HEK293T (cell line): ENCODE data around the gene SPATA21.

Source experiments
- CTCF ChIA-PET: fragments of 350-600 bp; formaldehyde crosslinking; extraction: SDS; loops from one replicate; lab custom pipeline; 2021; ENCODE audit warnings: antibody characterized with exemption, inconsistent platforms; lab: Yijun Ruan, JAX
- POLR2A ChIA-PET: fragments of 350-600 bp; formaldehyde crosslinking; extraction: SDS; loops from one replicate; lab custom pipeline; 2020; ENCODE audit warnings: antibody characterized with exemption, inconsistent platforms; lab: Yijun Ruan, JAX
- DNase-seq: peaks from one replicate; pipeline ENCODE4 v3.0.0; 2012; ENCODE audit warnings: mixed read lengths; ENCODE audit errors: extremely low spot score
- ARNT ChIP-seq: fragments of 450-650 bp; IDR thresholded peaks from 2 replicates; pipeline ENCODE4 v1.6.1; 2017; ENCODE audit warnings: mild to moderate bottlenecking
- BHLHE40 ChIP-seq: fragments of 450-650 bp; IDR thresholded peaks from 2 replicates; pipeline ENCODE4 v1.6.1; 2016; ENCODE audit warnings: mild to moderate bottlenecking, moderate library complexity, borderline replicate concordance
- CTBP1 ChIP-seq: fragments of 450-650 bp; IDR thresholded peaks from 2 replicates; pipeline ENCODE4 v1.6.1; 2016; ENCODE audit warnings: borderline replicate concordance
- ELF4 ChIP-seq: fragments of 450-650 bp; IDR thresholded peaks from 2 replicates; pipeline ENCODE4 v1.6.1; 2017; ENCODE audit warnings: antibody characterized with exemption
- FOXA1 ChIP-seq: fragments of 450-650 bp; IDR thresholded peaks from 2 replicates; pipeline ENCODE4 v1.6.1; 2016; ENCODE audit warnings: mild to moderate bottlenecking
- FOXK2 ChIP-seq: fragments of 450-650 bp; IDR thresholded peaks from 2 replicates; pipeline ENCODE4 v1.6.1; 2016; ENCODE audit warnings: mild to moderate bottlenecking
- FOXM1 ChIP-seq: fragments of 450-650 bp; IDR thresholded peaks from 2 replicates; pipeline ENCODE4 v1.6.1; 2017; ENCODE audit warnings: mild to moderate bottlenecking, borderline replicate concordance
- HDGF ChIP-seq: fragments of 450-650 bp; IDR thresholded peaks from 2 replicates; pipeline ENCODE4 v1.6.1; 2017; ENCODE audit warnings: antibody characterized with exemption, borderline replicate concordance
- L3MBTL2 ChIP-seq: fragments of 450-650 bp; conservative IDR thresholded peaks from 2 replicates; pipeline ENCODE4 v1.6.1; 2016; ENCODE audit warnings: mild to moderate bottlenecking
- LEF1 ChIP-seq: fragments of 450-650 bp; IDR thresholded peaks from 2 replicates; pipeline ENCODE4 v1.6.1; 2017; ENCODE audit warnings: mild to moderate bottlenecking, borderline replicate concordance
- NFRKB ChIP-seq: fragments of 450-650 bp; IDR thresholded peaks from 2 replicates; pipeline ENCODE4 v1.6.1; 2016; ENCODE audit warnings: mild to moderate bottlenecking, moderate library complexity
- PKNOX1 ChIP-seq: fragments of 450-650 bp; IDR thresholded peaks from 2 replicates; pipeline ENCODE4 v1.6.1; 2016
- SP1 ChIP-seq: fragments of 450-650 bp; IDR thresholded peaks from 2 replicates; pipeline ENCODE4 v1.6.1; 2017
- SUZ12 ChIP-seq: fragments of 450-650 bp; IDR thresholded peaks from 2 replicates; pipeline ENCODE4 v1.6.1; 2016; ENCODE audit warnings: mild to moderate bottlenecking
- TARDBP ChIP-seq: fragments of 450-650 bp; IDR thresholded peaks from 2 replicates; pipeline ENCODE4 v1.6.1; 2016
- ZNF384 ChIP-seq: fragments of 450-650 bp; IDR thresholded peaks from 2 replicates; pipeline ENCODE4 v1.6.1; 2016

Gene SPATA21

GRCh38 chr1:16434501-16434900 is 2.7 kb downstream of the SPATA21 start:
- no peak for TF ChIP-seq TARDBP
- TF ChIP-seq L3MBTL2, result no peak
- no peak for TF ChIP-seq PKNOX1
- no peak for TF ChIP-seq FOXM1
- no peak for TF ChIP-seq CTBP1
- TF ChIP-seq LEF1, result no peak
- TF ChIP-seq NFRKB, result no peak
- no peak for TF ChIP-seq FOXK2
- TF ChIP-seq FOXA1, result no peak
- TF ChIP-seq ZNF384, result no peak
- TF ChIP-seq BHLHE40, result no peak
- no peak for TF ChIP-seq ARNT
- no peak for TF ChIP-seq SUZ12
- TF ChIP-seq ELF4, result no peak
- TF ChIP-seq HDGF, result no peak
- no peak for TF ChIP-seq SP1
- CTCF ChIA-PET, result no interaction called here
- no peak for DNase-seq
- POLR2A ChIA-PET, result no interaction called here

GRCh38 chr1:16434007-16434406 is 3.2 kb downstream of the SPATA21 start:
- ChIA-PET CTCF (no interaction called here), POLR2A (interaction anchor here (1.1 kb wide), 1 partner anchor 81 kb away, joined by 4 read pairs; the partner anchor contains the start of gene FBXO42)
- DNase-seq, result no peak
- no peak for TF ChIP-seq ELF4
- no peak for TF ChIP-seq ZNF384

- ChIA-PET CTCF (interaction anchor here (1.2 kb wide), 1 partner anchor 350 kb away, joined by 3 read pairs; no protein-coding TSS in a partner anchor), POLR2A (interaction anchor here (1.1 kb wide), 1 partner anchor 80 kb away, joined by 4 read pairs; the partner anchor contains the start of gene FBXO42)
- no peak for DNase-seq
- no peak for TF ChIP-seq HDGF
- no peak for TF ChIP-seq FOXK2
- no peak for TF ChIP-seq CTBP1
- no peak for TF ChIP-seq NFRKB
- TF ChIP-seq BHLHE40, result no peak
Observed at GRCh38 chr1:16433030-16433429, 4.2 kb downstream of the SPATA21 start.

GRCh38 chr1:16430606-16431005 is 6.6 kb downstream of the SPATA21 start:
- TF ChIP-seq BHLHE40 (no peak), SUZ12 (no peak), FOXA1 (no peak), CTBP1 (no peak), ARNT (no peak), NFRKB (no peak), PKNOX1 (no peak), ELF4 (no peak), HDGF (no peak)
- DNase-seq, result peak; percentile 31
- POLR2A ChIA-PET, result no interaction called here
- CTCF ChIA-PET, result interaction anchor here (1.3 kb wide), 1 partner anchor 9 kb away, joined by 3 read pairs; no protein-coding TSS in a partner anchor

- TF ChIP-seq HDGF (no peak), BHLHE40 (no peak), TARDBP (no peak), FOXM1 (no peak), PKNOX1 (no peak), CTBP1 (no peak), L3MBTL2 (no peak), SP1 (no peak), FOXK2 (no peak)
- CTCF ChIA-PET, result no interaction called here
- POLR2A ChIA-PET, result interaction anchor here (1.7 kb wide), 1 partner anchor 15 kb away, joined by 10 read pairs; the partner anchor contains the start of gene NECAP2
- DNase-seq, result no peak
Observed at GRCh38 chr1:16425125-16426025, 11.8 kb downstream of the SPATA21 start.

- TF ChIP-seq HDGF (no peak), ARNT (no peak), FOXM1 (no peak), SP1 (no peak), FOXK2 (no peak), FOXA1 (no peak), PKNOX1 (no peak), ELF4 (no peak)
- CTCF ChIA-PET, result no interaction called here
- no peak for DNase-seq
- POLR2A ChIA-PET, result no interaction called here
Observed at GRCh38 chr1:16422041-16422440, 15.2 kb downstream of the SPATA21 start.
